CD4-positive, alpha-beta T cell (primary cell): Measurements from ENCODE around the gene ARHGEF19. TPM values are rescaled to one million over a fixed set of nuclear protein-coding genes. Genes with fewer than 3 reads are reported as not detected.
"Not testable (repeated sequence)": the region's sequence is repeated elsewhere in the genome, so short reads cannot be mapped to it uniquely, and the experiment has no call there.

Experiments
- ATAC-seq: fragments of 200-7000 bp; cut with Tn5 transposase; one replicate; pipeline ENCODE4 v1.10.0; 2022; ENCODE audit warnings: mild to moderate bottlenecking; ENCODE audit not compliant: poor library complexity
- CTCF ChIA-PET: fragments of 350-600 bp; sonication (Branson Sonifier 250); formaldehyde crosslinking; loops from one replicate; lab custom pipeline; 2021; ENCODE audit warnings: antibody characterized with exemption, inconsistent platforms; lab: Charles Lee
- POLR2A ChIA-PET: fragments of 350-600 bp; sonication (Branson Sonifier 250); formaldehyde crosslinking; loops from one replicate; lab custom pipeline; 2021; ENCODE audit warnings: antibody characterized with exemption, inconsistent platforms; lab: Charles Lee
- DNase-seq, 14 experiments: peaks; one replicate each; pipeline ENCODE4 v3.0.0-alpha.2; 2013 to 2020; ENCODE audit warnings: mixed read lengths in 2 of 14
- H3K27ac ChIP-seq, 2 donors: one replicate each; pipeline versions ENCODE4 v1.5.1 to v1.7.0; 2013; ENCODE audit warnings: low read length in 2 of 2, low read depth in 1 of 2, mild to moderate bottlenecking in 1 of 2
- H3K27me3 ChIP-seq, 2 experiments: 1 replicate in 1 of 2; 2 replicates in 1 of 2; pipeline versions ENCODE4 v1.6.1 to v1.7.0; 2013; ENCODE audit warnings: low read length in 2 of 2, control low read depth in 1 of 2, mild to moderate bottlenecking in 1 of 2, moderate library complexity in 1 of 2; ENCODE audit not compliant: insufficient read depth in 2 of 2, control insufficient read depth in 1 of 2
- H3K36me3 ChIP-seq: one replicate; pipeline ENCODE4 v1.6.1; 2013; ENCODE audit warnings: low read length, control low read depth; ENCODE audit not compliant: insufficient read depth
- H3K4me1 ChIP-seq: one replicate; pipeline ENCODE4 v1.6.1; 2013; ENCODE audit warnings: low read length, control low read depth; ENCODE audit not compliant: insufficient read depth
- H3K4me3 ChIP-seq: one replicate; pipeline ENCODE4 v1.5.1; 2013; ENCODE audit warnings: mild to moderate bottlenecking, low read length, moderate library complexity
- H3K9me3 ChIP-seq, 2 experiments: 1 replicate in 1 of 2; 2 replicates in 1 of 2; pipeline versions ENCODE4 v1.6.1 to v1.7.0; 2013; ENCODE audit warnings: low read length in 2 of 2, mild to moderate bottlenecking in 2 of 2, control low read depth in 1 of 2, moderate library complexity in 1 of 2; ENCODE audit not compliant: control insufficient read depth in 1 of 2, insufficient read depth in 1 of 2
- H3K27ac Mint-ChIP-seq: one replicate; pipeline ENCODE4 v1.8.0; 2020; ENCODE audit warnings: mixed read lengths
- H3K27me3 Mint-ChIP-seq: one replicate; pipeline ENCODE4 v1.8.0; 2021; ENCODE audit warnings: mixed read lengths
- H3K36me3 Mint-ChIP-seq: one replicate; pipeline ENCODE4 v1.8.0; 2021; ENCODE audit warnings: low read depth, mixed read lengths
- H3K4me1 Mint-ChIP-seq: one replicate; pipeline ENCODE4 v1.8.0; 2021; ENCODE audit warnings: low read depth, mixed read lengths
- H3K4me3 Mint-ChIP-seq: one replicate; pipeline ENCODE4 v1.8.0; 2020; ENCODE audit warnings: mild to moderate bottlenecking, mixed read lengths
- H3K9me3 Mint-ChIP-seq: one replicate; pipeline ENCODE4 v1.8.0; 2020; ENCODE audit warnings: mixed read lengths
- CTCF ChIP-seq: fragments of 200-600 bp; IDR thresholded peaks from one replicate; pipeline ENCODE4 v1.8.0; 2022; ENCODE audit warnings: antibody characterized with exemption, mild to moderate bottlenecking
- intact Hi-C, 2 experiments: fragments of 100-400 bp; cut with DNase I in 1 of 2; cut with micrococcal nuclease in 1 of 2; formaldehyde crosslinking; loops; one replicate each; pipeline versions ENCODE4 v1.15.1 to v1.9.0; 2023 to 2025; cut with DNase I, micrococcal nuclease
- total RNA-seq, 174 experiments: library from RNA in 2 of 174; stranded (reverse) in 2 of 174; gene quantifications; one replicate each; pipeline ENCODE4 v1.2.3 and lab custom pipeline; 2021 to 2026

The ARHGEF19 gene
- total RNA-seq, 2 experiments from 2014 or later, result 3.8 to 5.8 TPM

- H3K27me3 Mint-ChIP-seq, result no peaks in the 10 kb centered on the region
- H3K27ac Mint-ChIP-seq, result peak overlapping the region; percentile 50
- POLR2A ChIA-PET, result interaction anchor here (1.1 to 3.3 kb wide), 5 partner anchors 9 to 136 kb away, joined by 3 to 46 read pairs (median 6); partner anchors contain the start of genes CPLANE2 and FBXO42
- H3K36me3 ChIP-seq, result no peaks in the 10 kb centered on the region
- peaks cover 29% of the 10 kb centered on the region for H3K4me1 Mint-ChIP-seq
- DNase-seq (peak in 13 of 14 experiments; percentile 21 to 85 (median 50)), ATAC-seq (peak; percentile 10)
- intact Hi-C loops, result loop anchor here in 1 of 2 experiments (5.0 to 10.0 kb wide), 2 partner anchors 136 to 601 kb away; partner anchors contain the start of genes DDI2 and FBXO42
- H3K4me3 Mint-ChIP-seq, result peak overlapping the region; percentile 89
- H3K9me3 Mint-ChIP-seq, result no peaks in the 10 kb centered on the region
- peak overlapping the region; percentile 74 for H3K4me3 ChIP-seq
- no peak for TF ChIP-seq CTCF
- H3K9me3 ChIP-seq, result no peaks in the 10 kb centered on the region
- no peaks in the 10 kb centered on the region for H3K36me3 Mint-ChIP-seq
- peaks cover 0 to 2% of the 10 kb centered on the region in 2 experiments for H3K27me3 ChIP-seq
- peaks cover 28% of the 10 kb centered on the region for H3K4me1 ChIP-seq
- H3K27ac ChIP-seq, result no peak overlapping the region
- CTCF ChIA-PET, result interaction anchor here (0.6 to 2.2 kb wide), 5 partner anchors 9 to 147 kb away, joined by 3 to 9 read pairs (median 4); no protein-coding TSS in a partner anchor
Measured at GRCh38 chr1:16215882-16216753, 3.7 kb upstream of the ARHGEF19 start.

- H3K27ac ChIP-seq, H3K4me3 ChIP-seq, H3K4me3 Mint-ChIP-seq, H3K36me3 ChIP-seq, H3K27me3 Mint-ChIP-seq, DNase-seq, H3K27ac Mint-ChIP-seq, ATAC-seq, H3K27me3 ChIP-seq, H3K36me3 Mint-ChIP-seq, H3K9me3 ChIP-seq, H3K9me3 Mint-ChIP-seq, CTCF ChIA-PET: not testable (repeated sequence)
- peaks cover 27% of the 10 kb centered on the region for H3K4me1 ChIP-seq
- intact Hi-C loops, result loop anchor here in 1 of 2 experiments (5.0 to 10.0 kb wide), 2 partner anchors 137 to 600 kb away; partner anchors contain the start of genes DDI2 and FBXO42
- peaks cover 29% of the 10 kb centered on the region for H3K4me1 Mint-ChIP-seq
- POLR2A ChIA-PET, result interaction anchor here (3.3 kb wide), 1 partner anchor 8 kb away, joined by 46 read pairs; no protein-coding TSS in a partner anchor
Measured at GRCh38 chr1:16215240-16215639, 2.8 kb upstream of the ARHGEF19 start.

GRCh38 chr1:16213544-16213943, 1.1 kb upstream of the ARHGEF19 start:
- H3K27me3 Mint-ChIP-seq, H3K4me3 Mint-ChIP-seq, H3K9me3 Mint-ChIP-seq, H3K27me3 ChIP-seq, H3K4me3 ChIP-seq, H3K36me3 ChIP-seq, ATAC-seq, POLR2A ChIA-PET, H3K27ac Mint-ChIP-seq, H3K27ac ChIP-seq, DNase-seq, H3K36me3 Mint-ChIP-seq, H3K9me3 ChIP-seq, CTCF ChIA-PET: not testable (repeated sequence)
- H3K4me1 ChIP-seq, result peaks cover 24% of the 10 kb centered on the region
- intact Hi-C loops, result loop anchor here in 1 of 2 experiments (10.0 kb wide), 1 partner anchor 599 kb away; the partner anchor contains the start of gene DDI2
- peaks cover 29% of the 10 kb centered on the region for H3K4me1 Mint-ChIP-seq

GRCh38 chr1:16213013-16213412, 561 bp upstream of the ARHGEF19 start:
- H3K4me1 Mint-ChIP-seq, result peaks cover 25% of the 10 kb centered on the region
- H3K27ac ChIP-seq, result no peak overlapping the region
- H3K27me3 Mint-ChIP-seq, result no peaks in the 10 kb centered on the region
- peaks cover 24% of the 10 kb centered on the region for H3K4me1 ChIP-seq
- no peaks in the 10 kb centered on the region for H3K36me3 ChIP-seq
- no peak overlapping the region for H3K4me3 Mint-ChIP-seq
- H3K27me3 ChIP-seq, result peaks cover 0 to 2% of the 10 kb centered on the region in 2 experiments
- ChIA-PET CTCF (no interaction called here), POLR2A (no interaction called here)
- ATAC-seq (no peak), DNase-seq (no peak)
- H3K27ac Mint-ChIP-seq, result no peak overlapping the region
- H3K36me3 Mint-ChIP-seq, result no peaks in the 10 kb centered on the region
- H3K4me3 ChIP-seq, result no peak overlapping the region
- no peaks in the 10 kb centered on the region for H3K9me3 Mint-ChIP-seq
- intact Hi-C loops, result loop anchor here in 1 of 2 experiments (10.0 kb wide), 1 partner anchor 598 kb away; the partner anchor contains the start of gene DDI2
- H3K9me3 ChIP-seq, result no peaks in the 10 kb centered on the region
- TF ChIP-seq CTCF, result no peak
